HCT116 (cell line): ENCODE results near the gene RAD51AP2. TPM values are rescaled to one million over a fixed set of nuclear protein-coding genes. Genes with fewer than 3 reads are reported as not detected.

Experiments used
- ATAC-seq: fragments of 200-7000 bp; cut with Tn5 transposase; 2 replicates; pipeline ENCODE4 v1.9.1; 2020; ENCODE audit warnings: mild to moderate bottlenecking, moderate library complexity
- BruUV-seq: library from RNA; stranded (reverse); fragments of 400-500 nt; replicated peaks from 2 replicates; lab custom pipeline; 2021; lab: Mats Ljungman, UMichigan
- CTCF ChIA-PET: fragments of 300-600 bp; sonication (Branson Sonifier 250); formaldehyde crosslinking; loops from one replicate; lab custom pipeline; 2021; ENCODE audit warnings: antibody characterized with exemption; lab: Charles Lee
- POLR2A ChIA-PET: fragments of 300-600, 350-600 bp; sonication (Branson Sonifier 250); formaldehyde crosslinking; loops from one replicate; lab custom pipeline; 2021; ENCODE audit warnings: antibody characterized with exemption; lab: Charles Lee
- RAD21 ChIA-PET, 2 experiments: fragments of 300-600 bp; sonication (Branson Sonifier 250); formaldehyde crosslinking; loops; one replicate each; lab custom pipeline; 2023; ENCODE audit warnings: low total read pairs in 2 of 2; ENCODE audit not compliant: uncharacterized antibody in 2 of 2, unreplicated experiment in 2 of 2, low non-redundant PET in 1 of 2; lab: Charles Lee
- DNase-seq: peaks from one replicate; pipeline ENCODE4 v3.0.0-alpha.2; 2010; ENCODE audit warnings: low read depth, low spot score
- H2AFZ ChIP-seq: fragments of 200-600 bp; shearing (Covaris generic), sonication (generic); 2 replicates; pipeline ENCODE4 v1.6.1; 2017; ENCODE audit warnings: low read depth, mixed run types, mixed read lengths, antibody characterized with exemption, low read length; ENCODE audit not compliant: poor library complexity, severe bottlenecking
- H3K27ac ChIP-seq: 2 replicates; pipeline ENCODE4 v1.5.1; 2012; ENCODE audit warnings: low read depth, low read length
- H3K27me3 ChIP-seq: fragments of 200-600 bp; sonication (generic); 2 replicates; pipeline ENCODE4 v1.6.1; 2016; ENCODE audit warnings: mixed run types, low read length, mixed read lengths; ENCODE audit not compliant: insufficient read depth
- H3K36me3 ChIP-seq, 2 experiments: fragments of 200-500 bp in 1 of 2; fragments of 200-600 bp in 1 of 2; sonication (Bioruptor generic) in 1 of 2; sonication (generic) in 1 of 2; 2 replicates each; pipeline versions ENCODE4 v1.5.1 to v1.6.1; 2014 to 2016; ENCODE audit warnings: low read length in 2 of 2, inconsistent platforms in 1 of 2, mixed read lengths in 1 of 2, mixed run types in 1 of 2; ENCODE audit not compliant: insufficient read depth in 2 of 2, control insufficient read depth in 1 of 2
- H3K4me1 ChIP-seq, 2 experiments: fragments of 200-600 bp in 1 of 2; sonication (generic) in 1 of 2; 2 replicates each; pipeline versions ENCODE4 v1.5.1 to v1.6.1; 2012 to 2017; ENCODE audit warnings: low read length in 2 of 2, inconsistent platforms in 1 of 2, mild to moderate bottlenecking in 1 of 2, mixed read lengths in 1 of 2, mixed run types in 1 of 2, moderate library complexity in 1 of 2; ENCODE audit not compliant: insufficient read depth in 2 of 2, control insufficient read depth in 1 of 2
- H3K4me2 ChIP-seq: fragments of 200-600 bp; sonication (generic); 2 replicates; pipeline ENCODE4 v1.6.1; 2017; ENCODE audit warnings: mixed run types, low read length, mixed read lengths
- H3K4me3 ChIP-seq, 2 experiments: fragments of 200-600 bp in 1 of 2; sonication (generic) in 1 of 2; replicated peaks in 1 of 2; 2 replicates each; pipeline ENCODE4 v1.5.1; 2011 to 2016; ENCODE audit warnings: low read length in 2 of 2, control low read depth in 1 of 2, low read depth in 1 of 2, mild to moderate bottlenecking in 1 of 2, mixed read lengths in 1 of 2, mixed run types in 1 of 2
- H3K79me2 ChIP-seq: fragments of 200-600 bp; sonication (generic); 2 replicates; pipeline ENCODE4 v1.6.1; 2017; ENCODE audit warnings: mild to moderate bottlenecking, mixed run types, low read length, moderate library complexity, mixed read lengths; ENCODE audit not compliant: insufficient read depth
- H3K9ac ChIP-seq: fragments of 200-600 bp; sonication (generic); 2 replicates; pipeline ENCODE4 v1.6.1; 2016; ENCODE audit warnings: low read length, mixed read lengths
- H3K9me2 ChIP-seq: fragments of 200-600 bp; sonication (generic), shearing (Covaris generic); 2 replicates; pipeline ENCODE4 v1.6.1; 2017; ENCODE audit warnings: mixed run types, mild to moderate bottlenecking, moderate library complexity; ENCODE audit not compliant: insufficient read depth
- H3K9me3 ChIP-seq, 2 experiments: fragments of 200-500 bp in 1 of 2; fragments of 200-600 bp in 1 of 2; sonication (Bioruptor generic) in 1 of 2; sonication (generic) in 1 of 2; 2 replicates each; pipeline ENCODE4 v1.6.1; 2014 to 2017; ENCODE audit warnings: low read length in 2 of 2, mixed read lengths in 2 of 2, inconsistent platforms in 1 of 2, low read depth in 1 of 2, mild to moderate bottlenecking in 1 of 2, mixed run types in 1 of 2, moderate library complexity in 1 of 2; ENCODE audit not compliant: control insufficient read depth in 1 of 2, insufficient read depth in 1 of 2
- H4K20me1 ChIP-seq: fragments of 200-600 bp; sonication (generic), shearing (Covaris generic); 2 replicates; pipeline ENCODE4 v1.6.1; 2017; ENCODE audit warnings: mixed run types, mild to moderate bottlenecking, moderate library complexity; ENCODE audit not compliant: insufficient read depth
- CBX3 ChIP-seq: IDR thresholded peaks from 2 replicates; pipeline ENCODE4 v1.6.1; 2012; ENCODE audit warnings: low read depth
- CEBPB ChIP-seq: IDR thresholded peaks from 2 replicates; pipeline ENCODE4 v1.6.1; 2012; ENCODE audit warnings: low read depth
- EGR1 ChIP-seq: IDR thresholded peaks from 2 replicates; pipeline ENCODE4 v1.6.1; 2012; ENCODE audit warnings: low read depth
- ELF1 ChIP-seq: IDR thresholded peaks from 2 replicates; pipeline ENCODE4 v1.6.1; 2012; ENCODE audit warnings: low read depth, borderline replicate concordance
- EZH2phosphoT487 ChIP-seq: fragments of 200-600 bp; IDR thresholded peaks from 2 replicates; pipeline ENCODE4 v1.6.1; 2018; ENCODE audit warnings: antibody characterized with exemption, borderline replicate concordance
- FOSL1 ChIP-seq: IDR thresholded peaks from 2 replicates; pipeline ENCODE4 v1.6.1; 2012; ENCODE audit warnings: low read depth
- JUND ChIP-seq: IDR thresholded peaks from 2 replicates; pipeline ENCODE4 v1.6.1; 2012
- POLR2A ChIP-seq: IDR thresholded peaks from 2 replicates; pipeline ENCODE4 v1.7.0; 2011; ENCODE audit warnings: borderline replicate concordance; ENCODE audit not compliant: insufficient read depth, insufficient read length; ENCODE audit errors: extremely low read depth
- POLR2AphosphoS5 ChIP-seq: IDR thresholded peaks from 2 replicates; pipeline ENCODE4 v1.6.1; 2011; ENCODE audit warnings: mild to moderate bottlenecking, low read depth, low read length, moderate library complexity
- RAD21 ChIP-seq: IDR thresholded peaks from 2 replicates; pipeline ENCODE4 v1.6.1; 2012; ENCODE audit warnings: low read depth, mild to moderate bottlenecking
- SP1 ChIP-seq: IDR thresholded peaks from 2 replicates; pipeline ENCODE4 v1.6.1; 2012; ENCODE audit warnings: low read depth
- SRF ChIP-seq: IDR thresholded peaks from 2 replicates; pipeline ENCODE4 v1.6.1; 2012; ENCODE audit warnings: low read depth
- TCF7L2 ChIP-seq: IDR thresholded peaks from 2 replicates; pipeline ENCODE4 v1.7.0; 2011; ENCODE audit warnings: borderline replicate concordance, inconsistent platforms; ENCODE audit not compliant: insufficient read depth, insufficient read length; ENCODE audit errors: extremely low read depth
- ZNF274 ChIP-seq: fragments of 200-500 bp; sonication (Bioruptor generic); IDR thresholded peaks from 2 replicates; pipeline ENCODE4 v1.6.1; 2014; ENCODE audit warnings: mild to moderate bottlenecking, low read depth, low read length, inconsistent platforms
- intact Hi-C: fragments of 100-400 bp; cut with micrococcal nuclease; formaldehyde crosslinking; loops from 2 replicates; pipeline ENCODE4 v1.10.0; 2022
- total RNA-seq: library from RNA; stranded (reverse); gene quantifications from one replicate; pipeline ENCODE4 v1.2.1, GENCODE V29; 2021; ENCODE audit not compliant: unreplicated experiment
- TF ChIP-seq, protein P1 (sequence below), 3 experiments: fragments of 200-600 bp in 1 of 3; sonication (generic) in 1 of 3; IDR thresholded peaks in 2 of 3; conservative IDR thresholded peaks in 1 of 3; 2 replicates each; pipeline ENCODE4 v1.5.1; 2012 to 2017; ENCODE audit warnings: low read depth in 2 of 3, low read length in 2 of 3, antibody characterized with exemption in 1 of 3, borderline replicate concordance in 1 of 3, control low read depth in 1 of 3, mild to moderate bottlenecking in 1 of 3, mixed read lengths in 1 of 3, mixed run types in 1 of 3, moderate library complexity in 1 of 3; ENCODE audit not compliant: insufficient read depth in 1 of 3
- TF ChIP-seq, protein P2 (sequence below): IDR thresholded peaks from 2 replicates; pipeline ENCODE4 v1.6.1; 2011; ENCODE audit warnings: mild to moderate bottlenecking, low read length, moderate library complexity; ENCODE audit not compliant: insufficient replicate concordance; ENCODE audit errors: extremely low read depth

The RAD51AP2 gene
- total RNA-seq, 1 experiment from 2014 or later, result 0.10 TPM

DNA sequence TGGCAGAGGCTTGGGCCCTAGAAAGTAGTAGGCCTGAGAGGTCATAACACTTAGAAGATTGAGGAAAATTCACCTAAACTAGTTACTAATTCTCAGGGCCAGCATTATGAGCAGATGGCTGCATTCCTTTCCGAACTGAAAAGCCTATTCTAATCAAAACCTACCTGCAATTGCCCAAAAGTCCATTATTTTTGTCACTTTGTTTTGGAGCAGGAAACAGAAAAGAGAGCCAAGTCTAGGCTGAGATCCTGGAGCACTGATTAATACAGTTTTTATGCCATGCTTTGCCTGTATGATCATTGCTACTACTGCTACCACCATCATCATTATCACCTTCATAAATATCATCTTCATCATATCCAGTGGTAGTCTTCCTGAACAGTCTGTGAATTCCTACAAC, 36.9 kb upstream of the RAD51AP2 start:
- Histone ChIP-seq H3K27ac (no peak overlapping the region), H4K20me1 (no peaks in the 10 kb centered on the region), H3K27me3 (no peaks in the 10 kb centered on the region), H3K9me2 (no peaks in the 10 kb centered on the region), H3K4me2 (no peak overlapping the region), H3K79me2 (no peaks in the 10 kb centered on the region), H3K9ac (no peak overlapping the region), H3K9me3 (no peaks in the 10 kb centered on the region), H3K36me3 (no peaks in the 10 kb centered on the region), H3K4me1 (no peaks in the 10 kb centered on the region; a peak in 1 of 4 replicates), H3K4me3 (no peak overlapping the region), H2AFZ (no peak overlapping the region)
- CTCF ChIA-PET, result no interaction called here
- ATAC-seq (no peak), DNase-seq (no peak)
- POLR2A ChIA-PET, result no interaction called here
- RAD21 ChIA-PET, result no interaction called here
- no TSS peak for BruUV-seq
- intact Hi-C loops, result no loop called here
- TF ChIP-seq EZH2phosphoT487 (no peak), ZNF274 (no peak), CBX3 (no peak), SP1 (no peak), ELF1 (no peak), RAD21 (no peak), JUND (no peak), FOSL1 (no peak), TCF7L2 (no peak), POLR2A (no peak), EGR1 (no peak), CEBPB (no peak), SRF (no peak), POLR2AphosphoS5 (no peak)
- TF ChIP-seq, protein P1, sequence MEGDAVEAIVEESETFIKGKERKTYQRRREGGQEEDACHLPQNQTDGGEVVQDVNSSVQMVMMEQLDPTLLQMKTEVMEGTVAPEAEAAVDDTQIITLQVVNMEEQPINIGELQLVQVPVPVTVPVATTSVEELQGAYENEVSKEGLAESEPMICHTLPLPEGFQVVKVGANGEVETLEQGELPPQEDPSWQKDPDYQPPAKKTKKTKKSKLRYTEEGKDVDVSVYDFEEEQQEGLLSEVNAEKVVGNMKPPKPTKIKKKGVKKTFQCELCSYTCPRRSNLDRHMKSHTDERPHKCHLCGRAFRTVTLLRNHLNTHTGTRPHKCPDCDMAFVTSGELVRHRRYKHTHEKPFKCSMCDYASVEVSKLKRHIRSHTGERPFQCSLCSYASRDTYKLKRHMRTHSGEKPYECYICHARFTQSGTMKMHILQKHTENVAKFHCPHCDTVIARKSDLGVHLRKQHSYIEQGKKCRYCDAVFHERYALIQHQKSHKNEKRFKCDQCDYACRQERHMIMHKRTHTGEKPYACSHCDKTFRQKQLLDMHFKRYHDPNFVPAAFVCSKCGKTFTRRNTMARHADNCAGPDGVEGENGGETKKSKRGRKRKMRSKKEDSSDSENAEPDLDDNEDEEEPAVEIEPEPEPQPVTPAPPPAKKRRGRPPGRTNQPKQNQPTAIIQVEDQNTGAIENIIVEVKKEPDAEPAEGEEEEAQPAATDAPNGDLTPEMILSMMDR (IDR thresholded peaks at IDR 0.05 in 2 of 3, conservative IDR thresholded peaks at IDR 0.05 in 1 of 3; ENCODE audit: borderline replicate concordance in 1 of 3, insufficient read depth in 1 of 3, low read depth in 2 of 3, low read length in 2 of 3), result no peak
- TF ChIP-seq, protein P2, sequence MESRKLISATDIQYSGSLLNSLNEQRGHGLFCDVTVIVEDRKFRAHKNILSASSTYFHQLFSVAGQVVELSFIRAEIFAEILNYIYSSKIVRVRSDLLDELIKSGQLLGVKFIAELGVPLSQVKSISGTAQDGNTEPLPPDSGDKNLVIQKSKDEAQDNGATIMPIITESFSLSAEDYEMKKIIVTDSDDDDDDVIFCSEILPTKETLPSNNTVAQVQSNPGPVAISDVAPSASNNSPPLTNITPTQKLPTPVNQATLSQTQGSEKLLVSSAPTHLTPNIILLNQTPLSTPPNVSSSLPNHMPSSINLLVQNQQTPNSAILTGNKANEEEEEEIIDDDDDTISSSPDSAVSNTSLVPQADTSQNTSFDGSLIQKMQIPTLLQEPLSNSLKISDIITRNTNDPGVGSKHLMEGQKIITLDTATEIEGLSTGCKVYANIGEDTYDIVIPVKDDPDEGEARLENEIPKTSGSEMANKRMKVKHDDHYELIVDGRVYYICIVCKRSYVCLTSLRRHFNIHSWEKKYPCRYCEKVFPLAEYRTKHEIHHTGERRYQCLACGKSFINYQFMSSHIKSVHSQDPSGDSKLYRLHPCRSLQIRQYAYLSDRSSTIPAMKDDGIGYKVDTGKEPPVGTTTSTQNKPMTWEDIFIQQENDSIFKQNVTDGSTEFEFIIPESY, result no peak
